ENCODE measurements around the gene MLXIP. TPM values are rescaled to one million over a fixed set of nuclear protein-coding genes. Genes with fewer than 3 reads are reported as not detected.
"Not testable (repeated sequence)": the region's sequence is repeated elsewhere in the genome, so short reads cannot be mapped to it uniquely, and the experiment has no call there.

Gene MLXIP
- 10 to 100 TPM; 28.4 to 48.6 TPM for total RNA-seq

- Mint-ChIP-seq H3K27me3 (no peaks in the 10 kb centered on the region), H3K36me3 (no peaks in the 10 kb centered on the region), H3K4me3 (peak within 1 kb of the TSS; percentile 97), H3K9me3 (no peaks in the 10 kb centered on the region), H3K4me1 (ENCODE audit: low read depth in 2 of 2) (peaks cover 36 to 42% of the 10 kb centered on the region in 2 donors), H3K27ac (peak within 1 kb of the TSS; percentile 75 to 88)
- peak; percentile 93 to 96 for ATAC-seq
- peak; percentile 96 for DNase-seq (ENCODE audit: low spot score)
These were observed at the start of gene MLXIP for GRCh38 chr12:122078141-122079032. Gene MLXIP, plus strand, starts transcription at chr12:122078756. Its CDS starts 98 bp downstream, at chr12:122078854.

GRCh38 chr12:122028905-122029560, 49.5 kb upstream of the MLXIP start:
- Mint-ChIP-seq H3K27ac (peak overlapping the region; percentile 5 to 27), H3K4me1 (ENCODE audit: low read depth in 2 of 2) (peaks cover 17% of the 10 kb centered on the region in 2 donors), H3K4me3 (no peak overlapping the region), H3K9me3 (no peaks in the 10 kb centered on the region), H3K36me3 (no peaks in the 10 kb centered on the region), H3K27me3 (peaks cover 21 to 33% of the 10 kb centered on the region in 2 donors)
- peak; percentile 87 to 94 for ATAC-seq
- peak; percentile 83 for DNase-seq (ENCODE audit: low spot score)

- H3K4me3 Mint-ChIP-seq = no peak overlapping the region
- DNase-seq (ENCODE audit: low spot score) = no peak
- ATAC-seq = no peak
- no peaks in the 10 kb centered on the region for H3K36me3 Mint-ChIP-seq
- H3K4me1 Mint-ChIP-seq (ENCODE audit: low read depth in 2 of 2) = peaks cover 17% of the 10 kb centered on the region in 2 donors
- H3K27me3 Mint-ChIP-seq = peaks cover 21 to 33% of the 10 kb centered on the region in 2 donors
- no peaks in the 10 kb centered on the region for H3K9me3 Mint-ChIP-seq
- H3K27ac Mint-ChIP-seq = peak overlapping the region in 1 of 2 donors; percentile 5
These were observed 48.7 kb upstream of the MLXIP start for GRCh38 chr12:122029620-122030423.

GRCh38 chr12:122030424-122031035, 48.0 kb upstream of the MLXIP start:
- Mint-ChIP-seq H3K36me3 (no peaks in the 10 kb centered on the region), H3K27ac (no peak overlapping the region), H3K4me3 (no peak overlapping the region), H3K4me1 (ENCODE audit: low read depth in 2 of 2) (peaks cover 17% of the 10 kb centered on the region in 2 donors), H3K9me3 (no peaks in the 10 kb centered on the region), H3K27me3 (peaks cover 18 to 33% of the 10 kb centered on the region in 2 donors)
- DNase-seq (ENCODE audit: low spot score) (no peak), ATAC-seq (no peak)

GRCh38 chr12:122031342-122032216, 47.0 kb upstream of the MLXIP start:
- Mint-ChIP-seq H3K27ac (no peak overlapping the region), H3K27me3 (peaks cover 16 to 31% of the 10 kb centered on the region in 2 donors), H3K4me3 (no peak overlapping the region), H3K36me3 (no peaks in the 10 kb centered on the region), H3K9me3 (no peaks in the 10 kb centered on the region), H3K4me1 (ENCODE audit: low read depth in 2 of 2) (peaks cover 17% of the 10 kb centered on the region in 2 donors)
- ATAC-seq (peak; percentile 43 to 60), DNase-seq (ENCODE audit: low spot score) (no peak)

- DNase-seq (ENCODE audit: low spot score) (no peak), ATAC-seq (no peak)
- H3K4me3 Mint-ChIP-seq = no peak overlapping the region
- H3K36me3 Mint-ChIP-seq = no peaks in the 10 kb centered on the region
- H3K4me1 Mint-ChIP-seq (ENCODE audit: low read depth in 2 of 2) = peaks cover 17% of the 10 kb centered on the region in 2 donors
- H3K27me3 Mint-ChIP-seq = peaks cover 16 to 24% of the 10 kb centered on the region in 2 donors
- H3K9me3 Mint-ChIP-seq = no peaks in the 10 kb centered on the region
- no peak overlapping the region for H3K27ac Mint-ChIP-seq
These were observed 46.0 kb upstream of the MLXIP start for GRCh38 chr12:122032580-122032979.

- DNase-seq (ENCODE audit: low spot score) = no peak
- no peaks in the 10 kb centered on the region for H3K9me3 Mint-ChIP-seq
- H3K27me3 Mint-ChIP-seq = peaks cover 6 to 10% of the 10 kb centered on the region in 2 donors
- H3K27ac Mint-ChIP-seq = no peak overlapping the region
- no peak overlapping the region for H3K4me3 Mint-ChIP-seq
- no peaks in the 10 kb centered on the region for H3K36me3 Mint-ChIP-seq
- no peaks in the 10 kb centered on the region for H3K4me1 Mint-ChIP-seq (ENCODE audit: low read depth in 2 of 2)
- ATAC-seq = no peak
These were observed 43.3 kb upstream of the MLXIP start for GRCh38 chr12:122035292-122035691.

GRCh38 chr12:122036153-122036552, 42.4 kb upstream of the MLXIP start:
- Mint-ChIP-seq H3K27ac (no peak overlapping the region), H3K4me1 (ENCODE audit: low read depth in 2 of 2) (no peaks in the 10 kb centered on the region), H3K27me3 (peaks cover 3 to 6% of the 10 kb centered on the region in 2 donors), H3K4me3 (no peak overlapping the region), H3K9me3 (no peaks in the 10 kb centered on the region), H3K36me3 (no peaks in the 10 kb centered on the region)
- no peak for DNase-seq (ENCODE audit: low spot score)
- ATAC-seq = no peak

- H3K9me3 Mint-ChIP-seq = no peaks in the 10 kb centered on the region
- DNase-seq (ENCODE audit: low spot score) = peak; percentile 51
- no peaks in the 10 kb centered on the region for H3K4me1 Mint-ChIP-seq (ENCODE audit: low read depth in 2 of 2)
- no peaks in the 10 kb centered on the region for H3K36me3 Mint-ChIP-seq
- no peak overlapping the region for H3K4me3 Mint-ChIP-seq
- no peaks in the 10 kb centered on the region for H3K27me3 Mint-ChIP-seq
- ATAC-seq = no peak
- H3K27ac Mint-ChIP-seq = no peak overlapping the region
These were observed 37.8 kb upstream of the MLXIP start for GRCh38 chr12:122040579-122041386.

GRCh38 chr12:122041458-122041857, 37.1 kb upstream of the MLXIP start:
- H3K27ac Mint-ChIP-seq; H3K4me3 Mint-ChIP-seq; H3K36me3 Mint-ChIP-seq; H3K4me1 Mint-ChIP-seq (ENCODE audit: low read depth in 2 of 2); DNase-seq (ENCODE audit: low spot score); H3K27me3 Mint-ChIP-seq; H3K9me3 Mint-ChIP-seq; ATAC-seq: not testable (repeated sequence)

- no peak overlapping the region for H3K27ac Mint-ChIP-seq
- H3K36me3 Mint-ChIP-seq = no peaks in the 10 kb centered on the region
- no peak overlapping the region for H3K4me3 Mint-ChIP-seq
- no peaks in the 10 kb centered on the region for H3K27me3 Mint-ChIP-seq
- no peaks in the 10 kb centered on the region for H3K9me3 Mint-ChIP-seq
- no peaks in the 10 kb centered on the region for H3K4me1 Mint-ChIP-seq (ENCODE audit: low read depth in 2 of 2)
- DNase-seq (ENCODE audit: low spot score) = peak; percentile 34
- no peak for ATAC-seq
These were observed 35.6 kb upstream of the MLXIP start for GRCh38 chr12:122042910-122043309.

GRCh38 chr12:122043476-122043875, 35.1 kb upstream of the MLXIP start:
- no peak overlapping the region for H3K27ac Mint-ChIP-seq

More at GRCh38 chr12:122043476-122043875, 35.1 kb upstream of the MLXIP start:
- Mint-ChIP-seq H3K36me3 (no peaks in the 10 kb centered on the region), H3K4me1 (ENCODE audit: low read depth in 2 of 2) (no peaks in the 10 kb centered on the region), H3K9me3 (no peaks in the 10 kb centered on the region), H3K4me3 (no peak overlapping the region), H3K27me3 (no peaks in the 10 kb centered on the region)
- ATAC-seq (no peak), DNase-seq (ENCODE audit: low spot score) (peak; percentile 40)
